Pancreas (tissue), 10 donors: ENCODE measurements around the gene SPDYE3. TPM values are rescaled to one million over a fixed set of nuclear protein-coding genes. Genes with fewer than 3 reads are reported as not detected.
A peak's percentile ranks its signal among the peaks of the same experiment; 100 is the strongest.
"Not testable (repeated sequence)": the region's sequence is repeated elsewhere in the genome, so short reads cannot be mapped to it uniquely, and the experiment has no call there.

Experiments
- ATAC-seq, 4 donors: fragments of 200-7000 bp; cut with Tn5 transposase; one replicate each; pipeline versions ENCODE4 v1.8.0 to v1.9.1; 2020; ENCODE audit warnings: mild to moderate bottlenecking in 4 of 4, moderate library complexity in 4 of 4
- DNase-seq, 6 donors: peaks; one replicate each; pipeline ENCODE4 v3.0.0-alpha.2; 2020
- FAIRE-seq: peaks from 2 replicates; lab custom pipeline; 2012; peaks lifted over from hg19 to GRCh38; lab: Jason Lieb, UNC
- H3K27ac ChIP-seq, 4 donors: fragments of 200-600 bp; sonication (generic); 1 replicate in 3 of 4; 2 replicates in 1 of 4; pipeline versions ENCODE4 v1.5.0 to v1.8.0; 2020
- H3K27me3 ChIP-seq, 4 donors: fragments of 200-600 bp; one replicate each; pipeline ENCODE4 v1.8.0; 2021
- H3K36me3 ChIP-seq, 3 donors: fragments of 200-600 bp; sonication (generic) in 1 of 3; one replicate each; pipeline versions ENCODE4 v1.5.0 to v1.8.0; 2020 to 2021
- H3K4me1 ChIP-seq, 3 donors: fragments of 200-600 bp; one replicate each; pipeline ENCODE4 v1.8.0; 2021
- H3K4me3 ChIP-seq, 4 donors: fragments of 200-600 bp; sonication (generic) in 2 of 4; one replicate each; pipeline versions ENCODE4 v1.5.0 to v1.8.0; 2020 to 2021
- H3K9me3 ChIP-seq, 4 donors: fragments of 200-600 bp; one replicate each; pipeline ENCODE4 v1.8.0; 2021
- WGBS, 2 donors: extraction: QIAGEN DNeasy Blood & Tissue Kit; methylation state at CpG; one replicate each; pipeline ENCODE4 v1.1.7; 2013; 5-methylcytosine and 5-hydroxymethylcytosine counted together
- intact Hi-C, 3 donors: fragments of 100-400 bp; cut with DNase I; formaldehyde crosslinking; loops; one replicate each; pipeline versions ENCODE4 v1.11.1 to v1.14.2; 2022
- polyA plus RNA-seq, 2 donors: library from polyadenylated mRNA; stranded (reverse); fragments of 200-250 nt; gene quantifications; one replicate each; pipeline ENCODE4 v1.2.3, GENCODE V29; 2013
- total RNA-seq, 6 donors: library from RNA; stranded (reverse); fragmentation: NEBNext Ultra II Directional in 4 of 6; extraction: Animal tissue kit (Norgen Biotek cat#: 25700) in 4 of 6; gene quantifications; one replicate each; pipeline versions ENCODE4 v1.2.1 to v1.2.4, GENCODE V29; 2021 to 2023
- donor health status: healthy with polysubstance abuse.
- donor health status: DM: no; HTN: no; CAD: no; lungs with moderate emphysema.
- donor health status: DM: no; HTN: no; CAD: no.
- donor health status: control.
- donor health status: control.
- donor health status: Bipolar disorder and iron deficiency.
- donor health status: DM: yes; HTN: yes; CAD: no.
- donor health status: DM: no; HTN: no; CAD: no.
- donor health status: DM: no; HTN: no; CAD: no.
- donor health status: DM: yes; HTN: yes; CAD: no.

The SPDYE3 gene
- total and polyA plus RNA-seq, 8 donors: 0.08 to 0.09 TPM; not detected in 6

GRCh38 chr7:100283147-100283546 is 24.4 kb upstream of the SPDYE3 start:
- FAIRE-seq, H3K4me3 ChIP-seq, H3K9me3 ChIP-seq, DNase-seq, intact Hi-C loops, H3K27me3 ChIP-seq, H3K36me3 ChIP-seq, H3K4me1 ChIP-seq, H3K27ac ChIP-seq: not testable (repeated sequence)
- ATAC-seq: peak in 1 of 4 donors; percentile 56
- WGBS, 2 donors: 82 to 94% methylated on average over 6 to 8 of the region's 8 CpGs

DNA sequence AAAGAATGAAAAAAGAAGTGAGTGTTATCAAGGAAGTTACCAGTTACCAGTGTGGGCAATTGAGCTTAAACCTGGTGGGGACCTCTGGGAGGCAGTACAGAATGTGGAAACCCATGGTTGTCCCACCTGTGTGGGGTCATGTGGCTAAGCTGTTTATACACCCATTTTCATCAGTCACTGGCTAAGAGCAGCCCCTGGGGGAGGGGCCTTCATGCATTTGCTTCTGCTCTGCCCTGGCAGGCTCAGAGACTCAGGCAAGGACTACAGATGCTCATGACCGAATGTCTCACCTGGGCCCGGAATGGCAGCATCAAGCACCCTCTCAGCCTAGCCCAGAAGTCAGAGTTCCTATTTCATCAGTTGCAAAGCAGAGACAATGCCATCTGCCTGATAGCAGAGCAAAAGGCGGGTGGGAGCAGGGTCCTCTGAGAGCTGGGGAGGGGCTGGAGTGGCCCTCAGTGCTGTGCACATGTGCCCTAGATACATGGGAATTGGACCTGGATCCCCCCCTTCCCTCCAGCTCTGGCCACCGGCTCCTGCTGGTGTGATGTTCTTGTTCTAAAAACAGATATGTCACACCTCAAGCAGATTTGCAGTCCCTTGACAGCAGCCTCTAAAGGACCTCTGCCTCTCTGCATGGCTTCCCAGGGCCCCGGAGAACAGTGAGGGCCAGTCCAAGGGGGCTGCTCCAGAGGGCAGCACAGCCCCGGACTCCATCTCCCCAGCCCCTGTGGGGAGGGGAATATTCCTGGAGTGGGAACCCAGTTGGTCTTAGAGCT is 20.1 kb upstream of the SPDYE3 start:
- H3K27ac ChIP-seq, H3K9me3 ChIP-seq, DNase-seq, H3K4me3 ChIP-seq, H3K36me3 ChIP-seq, H3K27me3 ChIP-seq, ATAC-seq, H3K4me1 ChIP-seq, FAIRE-seq, intact Hi-C loops: not testable (repeated sequence)
- WGBS, 2 donors: 85 to 87% methylated on average over 6 of the region's 6 CpGs

- H3K36me3 ChIP-seq, H3K4me1 ChIP-seq, H3K27me3 ChIP-seq, ATAC-seq, H3K9me3 ChIP-seq, intact Hi-C loops, H3K27ac ChIP-seq, FAIRE-seq, DNase-seq, H3K4me3 ChIP-seq: not testable (repeated sequence)
- WGBS, 2 donors: 94 to 95% methylated on average over 3 of the region's 3 CpGs
Measured at GRCh38 chr7:100288258-100288657, 19.2 kb upstream of the SPDYE3 start.

DNA sequence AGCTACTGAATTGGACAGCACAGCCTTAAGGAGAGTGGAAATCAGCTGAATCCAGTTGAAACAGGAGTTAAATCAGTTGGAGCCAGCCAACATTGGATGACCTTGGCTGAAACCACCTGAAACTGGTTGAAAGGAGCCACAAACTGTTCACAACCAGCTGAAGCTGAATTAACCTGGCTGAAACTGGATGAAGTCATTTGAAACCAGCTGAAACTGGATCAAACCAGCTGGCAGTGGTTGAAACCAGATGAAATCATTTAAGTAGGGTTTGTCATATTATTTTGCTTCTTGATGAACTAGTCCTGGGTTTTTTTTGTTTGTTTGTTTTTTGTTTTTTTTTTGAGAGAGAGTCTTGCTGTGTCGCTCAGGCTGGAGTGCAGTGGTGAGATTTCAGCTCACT is 15.3 kb upstream of the SPDYE3 start:
- H3K9me3 ChIP-seq, intact Hi-C loops, FAIRE-seq, H3K27ac ChIP-seq, H3K27me3 ChIP-seq, DNase-seq, H3K4me1 ChIP-seq, H3K4me3 ChIP-seq, H3K36me3 ChIP-seq: not testable (repeated sequence)
- ATAC-seq: peak in 3 of 4 donors; percentile 41 to 78 (median 76)
- WGBS, 2 donors: 67 to 70% methylated on average over 1 of the region's 1 CpG

- intact Hi-C loops, DNase-seq: not testable (repeated sequence)
Measured at GRCh38 chr7:100295269-100295668, 12.2 kb upstream of the SPDYE3 start.

GRCh38 chr7:100297852-100298631 is 9.5 kb upstream of the SPDYE3 start:
- H3K36me3 ChIP-seq, ATAC-seq, DNase-seq, FAIRE-seq, H3K9me3 ChIP-seq, H3K4me3 ChIP-seq, H3K4me1 ChIP-seq, H3K27me3 ChIP-seq, intact Hi-C loops, H3K27ac ChIP-seq: not testable (repeated sequence)
- 79 to 84% methylated on average over 3 to 4 of the region's 6 CpGs for WGBS, 2 donors

More at GRCh38 chr7:100295269-100295668, 12.2 kb upstream of the SPDYE3 start:
- H3K27ac ChIP-seq, H3K27me3 ChIP-seq, H3K36me3 ChIP-seq, H3K4me3 ChIP-seq, H3K9me3 ChIP-seq, H3K4me1 ChIP-seq, FAIRE-seq, ATAC-seq: not testable (repeated sequence)
- WGBS, 2 donors: 92% methylated on average over 9 of the region's 9 CpGs

DNA sequence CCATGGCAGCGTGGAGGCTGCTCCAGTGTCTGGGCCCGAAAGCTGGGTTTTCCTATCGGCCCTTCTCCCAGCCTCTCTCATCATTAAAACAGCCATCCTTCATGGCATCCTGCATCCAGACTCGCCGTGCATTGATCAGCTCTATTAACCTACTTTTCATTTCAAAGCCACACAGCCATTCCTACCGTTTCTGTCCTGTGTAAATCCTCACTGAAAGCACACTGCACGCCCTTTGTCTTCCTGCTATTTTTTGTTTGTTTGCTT is 8.9 kb upstream of the SPDYE3 start:
- 83 to 85% methylated on average over 7 of the region's 7 CpGs for WGBS, 2 donors
- H3K36me3 ChIP-seq, H3K27ac ChIP-seq, FAIRE-seq, intact Hi-C loops, H3K4me1 ChIP-seq, ATAC-seq, H3K4me3 ChIP-seq, H3K9me3 ChIP-seq, DNase-seq, H3K27me3 ChIP-seq: not testable (repeated sequence)

DNA sequence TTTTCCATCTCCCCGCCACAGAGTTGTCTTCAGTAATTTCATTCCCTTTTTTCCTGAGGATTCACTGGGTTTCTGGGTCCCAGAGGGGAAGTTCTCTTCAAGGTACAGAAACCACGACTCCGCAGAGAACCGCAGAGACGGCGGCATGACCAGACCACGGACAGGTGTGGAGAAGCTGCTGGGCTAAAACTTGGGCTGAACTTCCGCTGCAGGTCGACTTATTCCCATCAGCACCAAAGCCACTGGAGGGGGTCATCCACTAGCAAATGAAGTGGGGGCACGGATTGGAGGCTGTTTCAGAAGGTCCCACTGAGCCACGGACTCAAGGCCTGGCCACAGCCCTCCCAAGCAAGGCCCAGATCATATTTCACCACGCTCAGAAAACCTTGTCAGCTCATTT is 3.0 kb upstream of the SPDYE3 start:
- FAIRE-seq, H3K36me3 ChIP-seq, H3K9me3 ChIP-seq, H3K4me3 ChIP-seq, intact Hi-C loops, DNase-seq, H3K27ac ChIP-seq, H3K4me1 ChIP-seq, ATAC-seq, H3K27me3 ChIP-seq: not testable (repeated sequence)
- 89 to 94% methylated on average over 9 to 11 of the region's 12 CpGs for WGBS, 2 donors

DNA sequence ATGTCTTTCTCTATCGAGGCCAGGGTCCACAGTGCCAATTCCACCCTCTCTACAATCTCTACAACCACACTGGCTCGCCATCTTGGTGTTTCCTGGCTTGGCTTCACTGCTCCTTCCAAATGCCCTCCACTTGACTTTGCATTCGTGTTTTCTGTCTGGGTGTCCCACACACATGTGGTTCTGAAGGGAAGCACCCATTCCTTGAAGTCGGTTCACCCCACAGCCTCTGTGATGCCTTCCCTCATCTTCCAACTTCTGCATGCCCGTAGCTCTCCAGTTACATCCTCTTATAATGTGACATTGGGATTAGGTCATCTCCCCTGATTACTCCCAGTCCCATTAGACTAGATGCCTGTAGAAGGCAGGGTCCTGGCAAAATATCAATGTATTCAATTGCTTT is 10.8 kb downstream of the SPDYE3 start:
- H3K4me1 ChIP-seq, H3K27ac ChIP-seq, ATAC-seq, H3K36me3 ChIP-seq, DNase-seq, H3K4me3 ChIP-seq, intact Hi-C loops, H3K9me3 ChIP-seq, H3K27me3 ChIP-seq, FAIRE-seq: not testable (repeated sequence)
- 95 to 99% methylated on average over 4 of the region's 5 CpGs for WGBS, 2 donors

DNA sequence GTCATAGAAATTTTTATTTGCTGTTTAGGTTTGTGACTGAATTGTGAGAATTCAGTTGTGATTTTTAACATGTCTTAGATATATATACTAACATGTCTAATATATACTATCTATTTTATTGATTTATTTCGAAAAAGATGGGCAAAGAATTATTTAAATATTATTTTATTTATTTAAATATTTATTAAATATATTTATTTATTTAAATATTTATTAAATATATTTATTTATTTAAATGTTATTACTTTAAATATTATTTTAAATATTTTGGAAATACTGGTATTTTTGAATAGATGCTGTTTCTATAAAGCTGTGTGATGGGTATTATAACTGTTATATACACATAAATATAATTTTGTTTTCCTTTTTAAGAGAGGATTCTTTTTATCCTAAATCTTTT is 14.1 kb downstream of the SPDYE3 start:
- ATAC-seq, H3K36me3 ChIP-seq, intact Hi-C loops, H3K4me1 ChIP-seq, H3K9me3 ChIP-seq, H3K27me3 ChIP-seq, H3K27ac ChIP-seq, H3K4me3 ChIP-seq, DNase-seq: not testable (repeated sequence)
- peak; percentile 41 for FAIRE-seq
- WGBS, 2 donors: 82 to 90% methylated on average over 1 of the region's 1 CpG

- H3K36me3 ChIP-seq, FAIRE-seq, DNase-seq, H3K9me3 ChIP-seq, ATAC-seq, H3K4me3 ChIP-seq, intact Hi-C loops, H3K4me1 ChIP-seq, H3K27me3 ChIP-seq, H3K27ac ChIP-seq: not testable (repeated sequence)
- 90% methylated on average over 8 to 13 of the region's 13 CpGs for WGBS, 2 donors
Measured at GRCh38 chr7:100324194-100324593, 16.7 kb downstream of the SPDYE3 start.

DNA sequence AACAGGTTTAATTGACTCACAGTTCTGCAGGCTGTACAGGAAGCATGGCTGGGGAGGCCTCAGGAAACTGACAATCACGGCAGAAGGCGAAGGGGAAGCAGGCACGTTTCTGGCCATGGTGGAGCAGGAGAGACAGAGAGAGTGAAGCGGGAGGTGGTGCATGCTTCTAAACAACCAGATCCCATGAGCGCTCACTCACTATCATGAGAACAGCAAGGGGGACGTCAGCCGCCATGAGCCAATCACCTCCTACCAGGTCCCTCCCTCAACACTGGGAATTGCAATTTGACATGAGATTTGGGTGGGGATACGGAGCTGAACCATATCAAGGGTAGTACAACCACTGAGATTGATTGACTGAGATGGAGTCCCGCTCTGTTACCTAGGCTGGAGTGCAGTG is 18.2 kb downstream of the SPDYE3 start:
- H3K27me3 ChIP-seq, DNase-seq, ATAC-seq, H3K4me1 ChIP-seq, H3K36me3 ChIP-seq, H3K27ac ChIP-seq, H3K4me3 ChIP-seq, intact Hi-C loops, FAIRE-seq, H3K9me3 ChIP-seq: not testable (repeated sequence)
- 91 to 92% methylated on average over 9 of the region's 9 CpGs for whole genome bisulfite sequencing, 2 donors
